HG03064 (cell line): ENCODE data around the gene DSCAM.

Source experiments
- ATAC-seq: cut with Tn5 transposase; IDR thresholded peaks from one replicate; pipeline ENCODE4 v1.9.1; 2021; ENCODE audit warnings: low read depth; ENCODE audit not compliant: unreplicated experiment

DSCAM gene

GRCh38 chr21:40422896-40423635 is 423.9 kb downstream of the DSCAM start:
- no peak for ATAC-seq

GRCh38 chr21:40421121-40421520 is 425.8 kb downstream of the DSCAM start:
- no peak for ATAC-seq

- no peak for ATAC-seq
Observed at GRCh38 chr21:40416572-40416971, 430.4 kb downstream of the DSCAM start.

- no peak for ATAC-seq
Observed at GRCh38 chr21:40408561-40408960, 438.4 kb downstream of the DSCAM start.

- no peak for ATAC-seq
Observed at GRCh38 chr21:40404396-40404800, 442.6 kb downstream of the DSCAM start.

- ATAC-seq = no peak
Observed at GRCh38 chr21:40402884-40403582, 443.9 kb downstream of the DSCAM start.

GRCh38 chr21:40395732-40396131 is 451.2 kb downstream of the DSCAM start:
- ATAC-seq = no peak

- ATAC-seq = no peak
Observed at GRCh38 chr21:40393066-40393465, 453.9 kb downstream of the DSCAM start.

- ATAC-seq = no peak
Observed at GRCh38 chr21:40388046-40388445, 458.9 kb downstream of the DSCAM start.

- no peak for ATAC-seq
Observed at GRCh38 chr21:40386981-40387747, 459.8 kb downstream of the DSCAM start.

- no peak for ATAC-seq
Observed at GRCh38 chr21:40386294-40386911, 460.6 kb downstream of the DSCAM start.

- ATAC-seq = no peak
Observed at GRCh38 chr21:40385883-40386282, 461.1 kb downstream of the DSCAM start.

GRCh38 chr21:40383951-40384350 is 463.0 kb downstream of the DSCAM start:
- no peak for ATAC-seq

- no peak for ATAC-seq
Observed at GRCh38 chr21:40381111-40381510, 465.8 kb downstream of the DSCAM start.

- no peak for ATAC-seq
Observed at GRCh38 chr21:40379881-40380810, 466.8 kb downstream of the DSCAM start.

- ATAC-seq = no peak
Observed at GRCh38 chr21:40377135-40377534, 469.8 kb downstream of the DSCAM start.

- ATAC-seq = no peak
Observed at GRCh38 chr21:40373761-40374160, 473.2 kb downstream of the DSCAM start.

- ATAC-seq = no peak
Observed at GRCh38 chr21:40372506-40372905, 474.5 kb downstream of the DSCAM start.

GRCh38 chr21:40371329-40371728 is 475.6 kb downstream of the DSCAM start:
- ATAC-seq = no peak

- ATAC-seq = no peak
Observed at GRCh38 chr21:40356644-40357043, 490.3 kb downstream of the DSCAM start.
